Body of pancreas (tissue), 4 donors: Measurements from ENCODE around the gene ACTRT3. TPM values are rescaled to one million over a fixed set of nuclear protein-coding genes. Genes with fewer than 3 reads are reported as not detected.
"Not testable (repeated sequence)": the region's sequence is repeated elsewhere in the genome, so short reads cannot be mapped to it uniquely, and the experiment has no call there.

Experiments
- ATAC-seq: fragments of 150-250 bp; one replicate; pipeline ENCODE4 v1.9.1; 2016
- DNase-seq, 4 donors: peaks; one replicate each; pipeline ENCODE4 v3.0.0-alpha.2; 2019
- H3K27ac ChIP-seq, 4 donors: fragments of 200-600 bp; sonication (generic); 1 replicate in 3 of 4; 2 replicates in 1 of 4; pipeline versions ENCODE4 v1.5.1 to v1.6.1; 2016 to 2019; ENCODE audit warnings: mild to moderate bottlenecking in 1 of 4, mixed read lengths in 1 of 4, moderate library complexity in 1 of 4
- H3K27me3 ChIP-seq, 2 donors: fragments of 200-600 bp; sonication (generic); one replicate each; pipeline ENCODE4 v1.6.0; 2016; ENCODE audit warnings: mild to moderate bottlenecking in 1 of 2
- H3K36me3 ChIP-seq, 2 donors: fragments of 200-600 bp; sonication (generic); replicated peaks in 1 of 2; 2 replicates each; pipeline ENCODE4 v1.5.1; 2016; ENCODE audit warnings: low read depth in 2 of 2; ENCODE audit not compliant: insufficient read depth in 1 of 2
- H3K4me1 ChIP-seq: fragments of 200-600 bp; sonication (generic); one replicate; pipeline ENCODE4 v1.6.0; 2016
- H3K4me3 ChIP-seq, 2 donors: fragments of 200-600 bp; sonication (generic); 1 replicate in 1 of 2; 2 replicates in 1 of 2; pipeline ENCODE4 v1.5.1; 2016 to 2019
- H3K9me3 ChIP-seq, 3 donors: fragments of 200-600 bp; sonication (generic); 1 replicate in 2 of 3; 2 replicates in 1 of 3; pipeline ENCODE4 v1.5.1; 2016
- POLR2A ChIP-seq, 3 donors: fragments of 450-650 bp; IDR thresholded peaks; one replicate each; pipeline ENCODE4 v1.6.1; 2016; ENCODE audit warnings: antibody characterized with exemption in 3 of 3, mild to moderate bottlenecking in 2 of 3
- WGBS, 2 donors: methylation state at CpG; one replicate each; pipeline ENCODE4 v1.1.5; 2017; 5-methylcytosine and 5-hydroxymethylcytosine counted together
- intact Hi-C: fragments of 100-400 bp; cut with DNase I; formaldehyde crosslinking; loops from one replicate; pipeline ENCODE4 v1.15.1; 2023
- small RNA-seq: library from RNA; depleted of rRNA; stranded (forward); fragments of <200 nt; gene quantifications from one replicate; pipeline ENCODE3, GENCODE V24; 2016
- total RNA-seq, 2 donors: library from RNA; depleted of rRNA; stranded (reverse); fragments of >200 nt; gene quantifications; one replicate each; pipeline ENCODE4 v1.1.0, GENCODE V29; 2016
- TF ChIP-seq, protein P1 (sequence below), 7 experiments: fragments of 450-650 bp in 4 of 7; fragments of 200-600 bp in 3 of 7; sonication (generic) in 3 of 7; IDR thresholded peaks; one replicate each; pipeline ENCODE4 v1.5.1; 2016 to 2019; ENCODE audit warnings: antibody characterized with exemption in 7 of 7

The ACTRT3 gene
- total RNA-seq, 2 donors from 2014 or later = 0.52 TPM; not detected in 1

DNA sequence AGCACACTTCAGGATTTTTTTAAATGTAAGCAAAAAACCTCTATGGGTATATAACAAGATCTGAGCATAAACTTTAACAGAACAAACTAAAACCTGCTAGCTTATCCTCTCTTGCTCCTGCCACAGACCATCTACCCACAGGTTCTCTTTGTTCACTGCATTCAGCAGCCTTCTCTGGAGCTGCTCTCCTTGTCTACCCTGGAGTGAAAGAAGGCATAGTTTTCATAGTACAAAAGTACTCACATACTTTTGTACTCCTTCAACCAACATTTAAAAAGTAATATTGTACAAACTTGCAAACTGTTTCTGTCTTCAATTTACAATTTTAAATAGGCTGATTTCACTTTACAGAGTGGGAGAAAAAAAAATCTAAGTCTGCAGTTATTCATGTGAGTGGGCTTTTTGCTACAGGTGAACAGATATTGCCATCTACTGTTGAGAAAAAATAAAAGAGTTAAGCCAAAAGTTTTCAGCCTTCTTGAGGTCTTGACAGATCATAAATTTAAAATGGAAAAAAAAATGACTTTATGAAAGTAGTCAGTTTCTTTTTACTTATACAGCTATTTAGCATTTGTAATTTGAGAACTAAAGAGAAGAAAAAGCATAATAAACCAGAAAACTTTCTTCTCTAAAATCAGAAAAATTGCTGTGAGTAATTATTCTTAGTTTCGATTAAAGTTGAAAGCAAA is 24.9 kb downstream of the ACTRT3 start:
- no peak overlapping the region for H3K4me3 ChIP-seq
- 84 to 90% methylated on average over 1 of the region's 1 CpG for WGBS, 2 donors
- no peaks in the 10 kb centered on the region for H3K4me1 ChIP-seq
- no peaks in the 10 kb centered on the region for H3K9me3 ChIP-seq
- no peak for DNase-seq
- no peaks in the 10 kb centered on the region for H3K36me3 ChIP-seq
- no peaks in the 10 kb centered on the region for H3K27me3 ChIP-seq
- intact Hi-C loops = no loop called here
- no peak overlapping the region for H3K27ac ChIP-seq
- ATAC-seq = no peak
- TF ChIP-seq POLR2A (IDR thresholded peaks at IDR 0.05) = no peak
- TF ChIP-seq, protein P1, sequence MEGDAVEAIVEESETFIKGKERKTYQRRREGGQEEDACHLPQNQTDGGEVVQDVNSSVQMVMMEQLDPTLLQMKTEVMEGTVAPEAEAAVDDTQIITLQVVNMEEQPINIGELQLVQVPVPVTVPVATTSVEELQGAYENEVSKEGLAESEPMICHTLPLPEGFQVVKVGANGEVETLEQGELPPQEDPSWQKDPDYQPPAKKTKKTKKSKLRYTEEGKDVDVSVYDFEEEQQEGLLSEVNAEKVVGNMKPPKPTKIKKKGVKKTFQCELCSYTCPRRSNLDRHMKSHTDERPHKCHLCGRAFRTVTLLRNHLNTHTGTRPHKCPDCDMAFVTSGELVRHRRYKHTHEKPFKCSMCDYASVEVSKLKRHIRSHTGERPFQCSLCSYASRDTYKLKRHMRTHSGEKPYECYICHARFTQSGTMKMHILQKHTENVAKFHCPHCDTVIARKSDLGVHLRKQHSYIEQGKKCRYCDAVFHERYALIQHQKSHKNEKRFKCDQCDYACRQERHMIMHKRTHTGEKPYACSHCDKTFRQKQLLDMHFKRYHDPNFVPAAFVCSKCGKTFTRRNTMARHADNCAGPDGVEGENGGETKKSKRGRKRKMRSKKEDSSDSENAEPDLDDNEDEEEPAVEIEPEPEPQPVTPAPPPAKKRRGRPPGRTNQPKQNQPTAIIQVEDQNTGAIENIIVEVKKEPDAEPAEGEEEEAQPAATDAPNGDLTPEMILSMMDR (IDR thresholded peaks at IDR 0.05) = peak in 5 of 7 experiments; percentile 36 to 67 (median 57)

DNA sequence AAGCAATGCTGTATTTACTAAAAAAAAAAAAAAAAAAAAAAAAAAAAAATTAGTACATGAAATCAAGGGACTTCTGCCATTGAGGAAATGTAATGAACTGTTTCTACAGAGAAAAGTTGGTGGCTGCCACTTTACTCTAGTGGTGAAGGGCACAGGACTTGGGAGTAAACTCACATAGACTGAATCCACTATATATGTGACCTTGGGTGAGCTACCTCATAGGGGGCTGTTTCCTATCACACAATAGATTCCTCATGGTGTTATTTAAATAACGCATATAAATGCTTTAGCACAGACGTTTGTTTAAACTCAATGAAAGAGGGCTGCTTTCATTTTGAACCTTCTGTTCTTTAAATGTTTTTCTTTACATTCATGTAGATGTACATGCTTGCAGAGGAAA is 30.3 kb downstream of the ACTRT3 start:
- WGBS, 2 donors = 65 to 70% methylated on average over 2 of the region's 2 CpGs
- H3K4me1 ChIP-seq = no peaks in the 10 kb centered on the region
- H3K9me3 ChIP-seq = no peaks in the 10 kb centered on the region
- H3K36me3 ChIP-seq = no peaks in the 10 kb centered on the region
- H3K27ac ChIP-seq = no peak overlapping the region
- intact Hi-C loops = no loop called here
- no peak overlapping the region for H3K4me3 ChIP-seq
- no peaks in the 10 kb centered on the region for H3K27me3 ChIP-seq
- TF ChIP-seq POLR2A (IDR thresholded peaks at IDR 0.05) = no peak
- TF ChIP-seq, protein P1 (IDR thresholded peaks at IDR 0.05) = no peak
- no peak for ATAC-seq
- DNase-seq = no peak

DNA sequence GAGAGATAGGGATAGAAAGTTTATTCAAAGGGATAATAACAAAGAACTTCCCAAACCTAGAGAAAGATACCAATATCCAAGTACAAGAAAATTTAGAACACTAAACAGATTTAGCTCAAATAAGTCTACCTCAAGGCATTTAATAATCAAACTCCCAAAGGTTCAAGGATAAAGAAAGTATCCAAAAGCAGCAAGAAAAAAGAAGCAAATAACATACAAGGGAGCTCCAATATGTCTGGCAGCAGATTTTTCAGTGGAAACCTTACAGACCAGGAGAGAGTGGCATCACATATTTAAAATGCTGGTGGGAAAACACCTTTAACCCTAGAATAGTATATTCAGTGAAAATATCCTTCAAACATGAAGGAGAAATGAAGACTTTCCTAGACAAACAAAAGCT is 37.5 kb downstream of the ACTRT3 start:
- H3K27ac ChIP-seq, intact Hi-C loops, H3K36me3 ChIP-seq, ATAC-seq, H3K4me3 ChIP-seq, H3K4me1 ChIP-seq, H3K9me3 ChIP-seq, H3K27me3 ChIP-seq, DNase-seq: not testable (repeated sequence)

DNA sequence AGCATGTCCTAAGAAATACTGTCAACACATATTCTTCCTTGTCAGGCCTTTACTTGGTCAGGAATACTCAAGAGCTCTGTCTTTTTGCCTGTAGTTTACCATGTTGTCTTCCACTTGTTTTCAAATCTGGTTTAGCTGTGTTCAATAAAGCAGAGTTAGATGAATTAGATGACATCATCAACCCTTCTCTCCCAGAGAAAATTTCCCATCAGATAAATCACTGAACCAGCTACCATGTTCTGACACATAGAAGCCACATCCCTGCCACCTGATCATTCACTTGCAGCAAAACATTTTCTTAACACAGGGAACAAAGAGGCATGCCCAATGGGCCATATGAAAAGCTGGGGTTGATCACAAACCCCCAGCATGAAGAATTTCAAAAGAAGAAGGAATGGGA is 46.6 kb downstream of the ACTRT3 start:
- Histone ChIP-seq H3K27me3 (no peaks in the 10 kb centered on the region), H3K9me3 (no peaks in the 10 kb centered on the region), H3K27ac (no peak overlapping the region), H3K36me3 (no peaks in the 10 kb centered on the region), H3K4me3 (no peak overlapping the region), H3K4me1 (no peaks in the 10 kb centered on the region)
- TF ChIP-seq, protein P1 (IDR thresholded peaks at IDR 0.05) = no peak
- TF ChIP-seq POLR2A (IDR thresholded peaks at IDR 0.05) = no peak
- intact Hi-C loops = no loop called here
- DNase-seq = no peak
- no peak for ATAC-seq

DNA sequence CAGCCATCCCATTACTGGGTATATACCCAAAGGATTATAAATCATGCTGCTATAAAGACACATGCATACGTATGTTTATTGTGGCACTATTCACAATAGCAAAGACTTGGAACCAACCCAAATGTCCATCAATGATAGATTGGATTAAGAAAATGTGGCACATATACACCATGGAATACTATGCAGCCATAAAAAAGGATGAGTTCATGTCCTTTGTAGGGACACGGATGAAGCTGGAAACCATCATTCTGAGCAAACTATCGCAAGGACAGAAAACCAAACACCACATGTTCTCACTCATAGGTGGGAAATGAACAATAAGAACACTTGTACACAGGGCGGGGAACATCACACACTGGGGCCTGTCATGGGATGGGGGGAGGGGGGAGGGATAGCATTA is 50.9 kb downstream of the ACTRT3 start:
- DNase-seq, H3K9me3 ChIP-seq, H3K4me1 ChIP-seq, H3K36me3 ChIP-seq, H3K4me3 ChIP-seq, ATAC-seq, H3K27me3 ChIP-seq, intact Hi-C loops, H3K27ac ChIP-seq: not testable (repeated sequence)
- 88 to 92% methylated on average over 4 of the region's 4 CpGs for WGBS, 2 donors

Small RNA genes within 50 kb of the gene (small RNA-seq; reads per million reads assigned to genes)
- gene RNU6-637P = not detected

Other genes starting within 250 kb of the ACTRT3 start
- 10 to 100 TPM; 47.5 to 58.1 TPM for gene MECOM, start 105.8 kb downstream of the ACTRT3 start, total RNA-seq
- 10 to 100 TPM; 17.8 to 79.1 TPM for gene TERC, start 4.5 kb downstream of the ACTRT3 start, total RNA-seq
- gene MYNN, start 3.8 kb upstream of the ACTRT3 start, total RNA-seq = 10 to 100 TPM in 1 of 2 donors, 1 to 10 TPM in 1; 8.9 to 10.6 TPM
- not detected for gene LRRIQ4, start 43.3 kb upstream of the ACTRT3 start, total RNA-seq
- 1 to 10 TPM in 1 of 2 donors, not detected in 1; 3.4 TPM for gene LRRC34, start 43.3 kb upstream of the ACTRT3 start, total RNA-seq
- under 1 TPM in 1 of 2 donors, not detected in 1; 0.78 TPM for gene LRRC31, start 100.4 kb upstream of the ACTRT3 start, total RNA-seq
- not detected for gene SAMD7, start 142.0 kb upstream of the ACTRT3 start, total RNA-seq
- gene SEC62, start 197.2 kb upstream of the ACTRT3 start, total RNA-seq = 10 to 100 TPM; 30.9 to 31.0 TPM